ENCODE measurements around the gene TCF3.
"Not testable (repeated sequence)": the region's sequence is repeated elsewhere in the genome, so short reads cannot be mapped to it uniquely, and the experiment has no call there.

TCF3 gene

GRCh38 chr19:1672769-1673644 is 20.6 kb upstream of the TCF3 start:
- H3K4me1 ChIP-seq (ENCODE audit: control insufficient read depth in 5 of 5, insufficient read depth in 5 of 5, low read length in 5 of 5) = peaks cover 0 to 12% (median 7%) of the 10 kb centered on the region in 5 donors
- H3K27me3 ChIP-seq (ENCODE audit: control insufficient read depth in 5 of 5, insufficient read depth in 4 of 5, low read length in 5 of 5) = peaks cover 50 to 75% (median 68%) of the 10 kb centered on the region in 5 donors
- no peak overlapping the region for H3K27ac ChIP-seq (ENCODE audit: low read depth, low read length)
- no peaks in the 10 kb centered on the region for H3K36me3 ChIP-seq (ENCODE audit: control insufficient read depth in 5 of 5, insufficient read depth in 5 of 5, low read length in 5 of 5)
- no peak overlapping the region for H3K4me3 ChIP-seq (ENCODE audit: low read depth in 1 of 5, low read length in 5 of 5)
- H3K9me3 ChIP-seq (ENCODE audit: control insufficient read depth in 5 of 5, low read length in 5 of 5) = no peaks in the 10 kb centered on the region
- H3K9ac ChIP-seq (ENCODE audit: low read length in 5 of 5) = no peak overlapping the region

- no peaks in the 10 kb centered on the region for H3K9me3 ChIP-seq (ENCODE audit: control insufficient read depth in 5 of 5, low read length in 5 of 5)
- peaks cover 0 to 12% (median 7%) of the 10 kb centered on the region in 5 donors for H3K4me1 ChIP-seq (ENCODE audit: control insufficient read depth in 5 of 5, insufficient read depth in 5 of 5, low read length in 5 of 5)
- H3K9ac ChIP-seq (ENCODE audit: low read length in 5 of 5) = no peak overlapping the region
- no peak overlapping the region for H3K27ac ChIP-seq (ENCODE audit: low read depth, low read length)
- H3K27me3 ChIP-seq (ENCODE audit: control insufficient read depth in 5 of 5, insufficient read depth in 4 of 5, low read length in 5 of 5) = peaks cover 44 to 74% (median 69%) of the 10 kb centered on the region in 5 donors
- H3K36me3 ChIP-seq (ENCODE audit: control insufficient read depth in 5 of 5, insufficient read depth in 5 of 5, low read length in 5 of 5) = no peaks in the 10 kb centered on the region
- H3K4me3 ChIP-seq (ENCODE audit: low read depth in 1 of 5, low read length in 5 of 5) = no peak overlapping the region
Observed at GRCh38 chr19:1672038-1672768, 19.8 kb upstream of the TCF3 start.

- H3K27ac ChIP-seq (ENCODE audit: low read depth, low read length) = no peak overlapping the region
Observed at GRCh38 chr19:1671716-1672037, 19.3 kb upstream of the TCF3 start.

GRCh38 chr19:1670747-1671146 is 18.3 kb upstream of the TCF3 start:
- not testable (repeated sequence) for H3K27ac ChIP-seq (ENCODE audit: low read depth, low read length); H3K9me3 ChIP-seq (ENCODE audit: control insufficient read depth in 5 of 5, low read length in 5 of 5); H3K4me3 ChIP-seq (ENCODE audit: low read depth in 1 of 5, low read length in 5 of 5); H3K9ac ChIP-seq (ENCODE audit: low read length in 5 of 5); H3K36me3 ChIP-seq (ENCODE audit: control insufficient read depth in 5 of 5, insufficient read depth in 5 of 5, low read length in 5 of 5)
- Histone ChIP-seq H3K4me1 (ENCODE audit: control insufficient read depth in 5 of 5, insufficient read depth in 5 of 5, low read length in 5 of 5) (peaks cover 0 to 12% (median 7%) of the 10 kb centered on the region in 5 donors), H3K27me3 (ENCODE audit: control insufficient read depth in 5 of 5, insufficient read depth in 4 of 5, low read length in 5 of 5) (peaks cover 33 to 63% (median 60%) of the 10 kb centered on the region in 5 donors)

More at GRCh38 chr19:1671716-1672037, 19.3 kb upstream of the TCF3 start:
- H3K27me3 ChIP-seq (ENCODE audit: control insufficient read depth in 5 of 5, insufficient read depth in 4 of 5, low read length in 5 of 5) = peaks cover 39 to 70% (median 67%) of the 10 kb centered on the region in 5 donors
- peaks cover 0 to 12% (median 7%) of the 10 kb centered on the region in 5 donors for H3K4me1 ChIP-seq (ENCODE audit: control insufficient read depth in 5 of 5, insufficient read depth in 5 of 5, low read length in 5 of 5)
- H3K9ac ChIP-seq (ENCODE audit: low read length in 5 of 5) = no peak overlapping the region
- H3K36me3 ChIP-seq (ENCODE audit: control insufficient read depth in 5 of 5, insufficient read depth in 5 of 5, low read length in 5 of 5) = no peaks in the 10 kb centered on the region
- no peak overlapping the region for H3K4me3 ChIP-seq (ENCODE audit: low read depth in 1 of 5, low read length in 5 of 5)
- H3K9me3 ChIP-seq (ENCODE audit: control insufficient read depth in 5 of 5, low read length in 5 of 5) = no peaks in the 10 kb centered on the region

GRCh38 chr19:1668486-1669270 is 16.3 kb upstream of the TCF3 start:
- no peak overlapping the region for H3K27ac ChIP-seq (ENCODE audit: low read depth, low read length)
- peaks cover 0 to 12% (median 7%) of the 10 kb centered on the region in 5 donors for H3K4me1 ChIP-seq (ENCODE audit: control insufficient read depth in 5 of 5, insufficient read depth in 5 of 5, low read length in 5 of 5)
- peaks cover 23 to 53% (median 44%) of the 10 kb centered on the region in 5 donors for H3K27me3 ChIP-seq (ENCODE audit: control insufficient read depth in 5 of 5, insufficient read depth in 4 of 5, low read length in 5 of 5)
- no peaks in the 10 kb centered on the region for H3K9me3 ChIP-seq (ENCODE audit: control insufficient read depth in 5 of 5, low read length in 5 of 5)
- H3K9ac ChIP-seq (ENCODE audit: low read length in 5 of 5) = no peak overlapping the region
- H3K36me3 ChIP-seq (ENCODE audit: control insufficient read depth in 5 of 5, insufficient read depth in 5 of 5, low read length in 5 of 5) = no peaks in the 10 kb centered on the region
- no peak overlapping the region for H3K4me3 ChIP-seq (ENCODE audit: low read depth in 1 of 5, low read length in 5 of 5)

GRCh38 chr19:1668048-1668485 is 15.7 kb upstream of the TCF3 start:
- no peaks in the 10 kb centered on the region for H3K36me3 ChIP-seq (ENCODE audit: control insufficient read depth in 5 of 5, insufficient read depth in 5 of 5, low read length in 5 of 5)

GRCh38 chr19:1665565-1666047 is 13.2 kb upstream of the TCF3 start:
- Histone ChIP-seq H3K27me3 (ENCODE audit: control insufficient read depth in 5 of 5, insufficient read depth in 4 of 5, low read length in 5 of 5) (peaks cover 8 to 34% (median 22%) of the 10 kb centered on the region in 5 donors), H3K36me3 (ENCODE audit: control insufficient read depth in 5 of 5, insufficient read depth in 5 of 5, low read length in 5 of 5) (no peaks in the 10 kb centered on the region), H3K27ac (ENCODE audit: low read depth, low read length) (no peak overlapping the region), H3K4me3 (ENCODE audit: low read depth in 1 of 5, low read length in 5 of 5) (no peak overlapping the region), H3K9me3 (ENCODE audit: control insufficient read depth in 5 of 5, low read length in 5 of 5) (no peaks in the 10 kb centered on the region), H3K9ac (ENCODE audit: low read length in 5 of 5) (no peak overlapping the region), H3K4me1 (ENCODE audit: control insufficient read depth in 5 of 5, insufficient read depth in 5 of 5, low read length in 5 of 5) (peaks cover 0 to 8% (median 0%) of the 10 kb centered on the region in 5 donors)

More at GRCh38 chr19:1668048-1668485, 15.7 kb upstream of the TCF3 start:
- H3K4me3 ChIP-seq (ENCODE audit: low read depth in 1 of 5, low read length in 5 of 5) = no peak overlapping the region
- peaks cover 0 to 12% (median 7%) of the 10 kb centered on the region in 5 donors for H3K4me1 ChIP-seq (ENCODE audit: control insufficient read depth in 5 of 5, insufficient read depth in 5 of 5, low read length in 5 of 5)
- H3K27me3 ChIP-seq (ENCODE audit: control insufficient read depth in 5 of 5, insufficient read depth in 4 of 5, low read length in 5 of 5) = peaks cover 17 to 46% (median 38%) of the 10 kb centered on the region in 5 donors
- H3K9ac ChIP-seq (ENCODE audit: low read length in 5 of 5) = no peak overlapping the region
- H3K9me3 ChIP-seq (ENCODE audit: control insufficient read depth in 5 of 5, low read length in 5 of 5) = no peaks in the 10 kb centered on the region
- H3K27ac ChIP-seq (ENCODE audit: low read depth, low read length) = no peak overlapping the region

- Histone ChIP-seq H3K4me3 (ENCODE audit: low read depth in 1 of 5, low read length in 5 of 5) (no peak overlapping the region), H3K36me3 (ENCODE audit: control insufficient read depth in 5 of 5, insufficient read depth in 5 of 5, low read length in 5 of 5) (no peaks in the 10 kb centered on the region), H3K4me1 (ENCODE audit: control insufficient read depth in 5 of 5, insufficient read depth in 5 of 5, low read length in 5 of 5) (peaks cover 0 to 7% (median 0%) of the 10 kb centered on the region in 5 donors), H3K9me3 (ENCODE audit: control insufficient read depth in 5 of 5, low read length in 5 of 5) (no peaks in the 10 kb centered on the region), H3K27ac (ENCODE audit: low read depth, low read length) (no peak overlapping the region), H3K27me3 (ENCODE audit: control insufficient read depth in 5 of 5, insufficient read depth in 4 of 5, low read length in 5 of 5) (peaks cover 8 to 22% (median 16%) of the 10 kb centered on the region in 5 donors), H3K9ac (ENCODE audit: low read length in 5 of 5) (no peak overlapping the region)
Observed at GRCh38 chr19:1663852-1664251, 11.4 kb upstream of the TCF3 start.

GRCh38 chr19:1663227-1663626 is 10.8 kb upstream of the TCF3 start:
- H3K36me3 ChIP-seq (ENCODE audit: control insufficient read depth in 5 of 5, insufficient read depth in 5 of 5, low read length in 5 of 5); H3K4me1 ChIP-seq (ENCODE audit: control insufficient read depth in 5 of 5, insufficient read depth in 5 of 5, low read length in 5 of 5); H3K27ac ChIP-seq (ENCODE audit: low read depth, low read length); H3K4me3 ChIP-seq (ENCODE audit: low read depth in 1 of 5, low read length in 5 of 5); H3K9ac ChIP-seq (ENCODE audit: low read length in 5 of 5); H3K9me3 ChIP-seq (ENCODE audit: control insufficient read depth in 5 of 5, low read length in 5 of 5): not testable (repeated sequence)
- H3K27me3 ChIP-seq (ENCODE audit: control insufficient read depth in 5 of 5, insufficient read depth in 4 of 5, low read length in 5 of 5) = peaks cover 3 to 19% (median 10%) of the 10 kb centered on the region in 5 donors
